ENCODE data around the gene HSF2BP.
"Not testable (repeated sequence)": the region's sequence is repeated elsewhere in the genome, so short reads cannot be mapped to it uniquely, and the experiment has no call there.

Gene HSF2BP

DNA sequence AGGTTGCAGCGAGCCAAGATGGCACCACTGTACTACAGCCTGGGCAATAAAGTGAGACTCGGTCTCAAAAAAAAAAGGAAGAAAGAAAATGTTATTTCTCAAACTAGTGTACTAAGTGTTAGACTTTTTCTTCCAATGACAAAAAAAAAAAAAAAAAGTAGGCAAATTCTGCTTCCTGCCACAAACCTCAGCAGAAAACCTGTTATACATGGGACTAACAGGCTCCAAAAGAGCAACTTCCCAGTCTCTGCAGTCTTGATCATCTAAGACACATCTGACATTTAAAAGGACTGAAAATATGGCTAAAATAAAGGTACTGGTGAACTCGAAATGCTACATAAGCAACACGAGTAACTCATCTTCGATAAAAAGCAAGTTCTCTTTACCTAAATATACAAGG is 59.6 kb downstream of the HSF2BP start:
- TF ChIP-seq, protein P1, sequence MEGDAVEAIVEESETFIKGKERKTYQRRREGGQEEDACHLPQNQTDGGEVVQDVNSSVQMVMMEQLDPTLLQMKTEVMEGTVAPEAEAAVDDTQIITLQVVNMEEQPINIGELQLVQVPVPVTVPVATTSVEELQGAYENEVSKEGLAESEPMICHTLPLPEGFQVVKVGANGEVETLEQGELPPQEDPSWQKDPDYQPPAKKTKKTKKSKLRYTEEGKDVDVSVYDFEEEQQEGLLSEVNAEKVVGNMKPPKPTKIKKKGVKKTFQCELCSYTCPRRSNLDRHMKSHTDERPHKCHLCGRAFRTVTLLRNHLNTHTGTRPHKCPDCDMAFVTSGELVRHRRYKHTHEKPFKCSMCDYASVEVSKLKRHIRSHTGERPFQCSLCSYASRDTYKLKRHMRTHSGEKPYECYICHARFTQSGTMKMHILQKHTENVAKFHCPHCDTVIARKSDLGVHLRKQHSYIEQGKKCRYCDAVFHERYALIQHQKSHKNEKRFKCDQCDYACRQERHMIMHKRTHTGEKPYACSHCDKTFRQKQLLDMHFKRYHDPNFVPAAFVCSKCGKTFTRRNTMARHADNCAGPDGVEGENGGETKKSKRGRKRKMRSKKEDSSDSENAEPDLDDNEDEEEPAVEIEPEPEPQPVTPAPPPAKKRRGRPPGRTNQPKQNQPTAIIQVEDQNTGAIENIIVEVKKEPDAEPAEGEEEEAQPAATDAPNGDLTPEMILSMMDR (IDR thresholded peaks at IDR 0.05; ENCODE audit: insufficient read depth, low read length, poor library complexity, severe bottlenecking): no peak
- DNase-seq (ENCODE audit: extremely low read depth, insufficient read length): no peak
- Histone ChIP-seq H3K27me3 (replicated peaks; ENCODE audit: control insufficient read depth, insufficient read depth, low read length) (no peaks in the 10 kb centered on the region; the same call in 1 of the 2 replicates), H3K36me3 (ENCODE audit: control insufficient read depth, insufficient read depth, low read length) (no peaks in the 10 kb centered on the region), H3K4me3 (replicated peaks; ENCODE audit: low read depth, low read length) (no peak overlapping the region)

DNA sequence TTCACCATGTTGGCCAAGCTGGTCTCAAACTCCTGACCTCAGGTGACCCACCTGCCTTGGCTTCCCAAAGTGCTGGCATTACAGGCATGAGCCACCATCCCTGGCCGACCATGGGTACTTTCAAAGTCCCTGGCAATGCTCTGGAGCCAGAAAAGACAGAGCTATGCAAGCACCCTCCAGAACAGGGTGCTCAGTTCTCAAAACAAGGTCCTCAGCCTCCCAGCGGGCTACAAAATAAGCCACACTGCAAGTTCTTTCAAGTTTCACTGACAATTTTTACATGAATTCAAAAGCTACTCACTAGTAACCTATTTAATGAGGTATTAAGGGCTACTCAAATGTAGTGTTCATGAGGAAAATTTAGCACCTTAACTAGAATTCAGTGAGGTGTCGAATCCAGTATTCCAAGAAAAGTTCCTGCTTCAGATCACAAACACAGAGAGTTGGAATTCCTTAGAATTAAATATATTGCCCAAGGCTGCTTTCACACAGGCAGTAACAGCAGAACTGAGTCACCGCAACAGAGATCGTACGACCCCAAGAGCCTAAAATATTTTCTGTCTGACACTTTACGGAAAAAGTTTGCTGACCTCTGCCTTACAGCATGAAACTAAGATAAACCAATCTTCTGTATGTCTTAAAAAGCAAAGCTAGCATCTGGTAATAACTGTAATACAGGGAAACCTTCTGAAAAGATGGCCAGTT is 60.7 kb downstream of the HSF2BP start:
- Histone ChIP-seq H3K36me3 (ENCODE audit: control insufficient read depth, insufficient read depth, low read length) (no peaks in the 10 kb centered on the region), H3K27me3 (replicated peaks; ENCODE audit: control insufficient read depth, insufficient read depth, low read length) (no peaks in the 10 kb centered on the region; the same call in 1 of the 2 replicates), H3K4me3 (replicated peaks; ENCODE audit: low read depth, low read length) (no peak overlapping the region)
- no peak for DNase-seq (ENCODE audit: extremely low read depth, insufficient read length)
- TF ChIP-seq, protein P1 (IDR thresholded peaks at IDR 0.05; ENCODE audit: insufficient read depth, low read length, poor library complexity, severe bottlenecking): no peak

DNA sequence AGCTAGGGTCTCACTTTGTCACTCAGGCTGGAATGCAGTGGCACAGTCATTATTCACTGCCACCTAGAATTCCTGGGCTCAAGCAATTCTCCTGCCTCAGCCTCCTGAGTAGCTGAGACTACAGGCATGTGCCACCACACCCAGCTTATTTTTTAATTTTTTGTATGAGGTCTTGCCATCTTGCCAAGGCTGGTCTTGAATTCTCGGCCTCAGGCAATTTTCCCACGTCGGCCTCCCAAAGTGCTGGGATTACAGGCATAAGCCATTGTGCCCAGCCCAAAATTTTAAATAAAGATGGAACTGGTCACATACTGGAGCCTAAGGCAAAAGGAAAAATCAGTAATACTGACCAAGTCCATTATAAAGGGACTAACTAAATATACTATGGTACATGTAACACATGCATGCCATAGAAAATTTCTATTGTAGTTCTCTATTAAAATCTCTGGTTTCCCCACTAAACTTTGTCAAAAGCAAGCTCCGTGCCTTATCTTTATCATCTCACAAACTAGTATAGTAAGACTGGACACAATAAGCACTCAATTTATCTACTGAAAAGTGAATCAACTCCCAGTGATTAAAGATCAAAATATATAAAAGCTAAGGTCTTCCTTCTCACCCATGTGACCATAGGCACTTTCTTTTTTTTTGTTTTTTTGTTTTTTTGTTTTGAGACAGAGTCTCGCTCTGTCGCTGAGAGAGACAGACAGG is 61.6 kb downstream of the HSF2BP start:
- TF ChIP-seq, protein P1 (IDR thresholded peaks at IDR 0.05; ENCODE audit: insufficient read depth, low read length, poor library complexity, severe bottlenecking): no peak
- no peak overlapping the region for H3K4me3 ChIP-seq (replicated peaks; ENCODE audit: low read depth, low read length)
- H3K36me3 ChIP-seq (ENCODE audit: control insufficient read depth, insufficient read depth, low read length): no peaks in the 10 kb centered on the region
- no peaks in the 10 kb centered on the region; the same call in 1 of the 2 replicates for H3K27me3 ChIP-seq (replicated peaks; ENCODE audit: control insufficient read depth, insufficient read depth, low read length)
- no peak for DNase-seq (ENCODE audit: extremely low read depth, insufficient read length)

DNA sequence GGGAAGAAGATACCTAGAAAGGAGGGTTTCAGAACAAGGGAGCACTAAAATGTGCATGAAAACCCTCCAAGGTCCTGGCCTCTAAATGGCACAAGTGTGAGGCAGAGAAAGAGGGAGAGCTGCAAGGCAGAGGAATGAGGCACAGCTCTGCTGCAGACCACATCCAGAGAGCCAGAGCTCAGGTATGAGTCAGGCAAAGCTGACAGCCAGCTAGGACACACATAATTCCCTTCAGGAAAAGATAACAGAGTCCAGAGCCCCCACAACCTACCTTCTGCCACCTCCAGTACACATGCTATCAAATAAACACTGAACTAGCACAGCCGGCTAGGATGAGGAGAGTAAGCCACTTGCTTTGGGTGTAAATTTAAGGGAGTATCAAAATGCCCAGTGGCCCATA is 62.2 kb downstream of the HSF2BP start:
- DNase-seq (ENCODE audit: extremely low read depth, insufficient read length): no peak
- Histone ChIP-seq H3K4me3 (replicated peaks; ENCODE audit: low read depth, low read length) (no peak overlapping the region), H3K36me3 (ENCODE audit: control insufficient read depth, insufficient read depth, low read length) (no peaks in the 10 kb centered on the region), H3K27me3 (replicated peaks; ENCODE audit: control insufficient read depth, insufficient read depth, low read length) (no peaks in the 10 kb centered on the region; the same call in 1 of the 2 replicates)
- TF ChIP-seq, protein P1 (IDR thresholded peaks at IDR 0.05; ENCODE audit: insufficient read depth, low read length, poor library complexity, severe bottlenecking): no peak

DNA sequence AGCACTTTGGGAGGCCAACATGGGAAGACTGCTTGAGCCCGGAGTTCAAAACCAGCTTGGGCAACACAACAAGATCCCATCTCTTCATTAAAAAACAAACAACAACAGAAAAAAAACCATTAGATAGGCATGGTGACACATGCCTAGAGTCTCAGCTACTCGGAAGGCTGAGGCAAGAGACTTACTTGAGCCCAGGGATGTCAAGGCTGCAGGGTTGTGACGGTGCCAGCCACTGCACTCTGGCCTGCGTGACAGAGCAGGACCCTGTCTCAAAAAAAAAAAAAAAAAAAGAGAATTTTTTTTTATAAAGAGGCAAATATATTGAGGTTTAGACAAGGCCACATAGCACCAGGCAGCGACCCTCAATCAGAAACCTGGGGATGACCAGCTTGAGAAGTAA is 62.7 kb downstream of the HSF2BP start:
- Histone ChIP-seq H3K27me3 (replicated peaks; ENCODE audit: control insufficient read depth, insufficient read depth, low read length) (no peaks in the 10 kb centered on the region; the same call in 1 of the 2 replicates), H3K4me3 (replicated peaks; ENCODE audit: low read depth, low read length) (no peak overlapping the region), H3K36me3 (ENCODE audit: control insufficient read depth, insufficient read depth, low read length) (no peaks in the 10 kb centered on the region)
- no peak for DNase-seq (ENCODE audit: extremely low read depth, insufficient read length)
- TF ChIP-seq, protein P1 (IDR thresholded peaks at IDR 0.05; ENCODE audit: insufficient read depth, low read length, poor library complexity, severe bottlenecking): no peak

DNA sequence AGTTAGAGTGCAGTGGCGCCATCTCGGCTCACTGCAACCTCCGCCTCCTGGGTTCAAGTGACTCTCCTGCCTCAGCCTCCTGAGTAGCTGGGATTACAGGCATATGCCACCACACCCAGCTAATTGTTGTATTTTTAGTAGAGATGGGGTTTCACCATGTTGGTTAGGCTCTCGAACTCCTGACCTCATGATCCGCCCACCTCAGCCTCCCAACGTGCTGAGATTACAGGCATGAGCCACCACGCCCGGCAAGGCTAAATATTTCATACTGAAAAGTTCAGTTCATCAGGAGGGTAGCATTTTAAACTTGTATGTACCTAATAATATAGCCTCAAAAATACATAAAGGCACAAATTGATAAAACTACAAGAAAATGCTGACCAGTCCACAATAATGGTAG is 63.5 kb downstream of the HSF2BP start:
- H3K4me3 ChIP-seq (replicated peaks; ENCODE audit: low read depth, low read length); H3K27me3 ChIP-seq (replicated peaks; ENCODE audit: control insufficient read depth, insufficient read depth, low read length); H3K36me3 ChIP-seq (ENCODE audit: control insufficient read depth, insufficient read depth, low read length); DNase-seq (ENCODE audit: extremely low read depth, insufficient read length): not testable (repeated sequence)

All from GM06990 (cell line).